GM18907 (cell line): ENCODE results near the gene FHL5.
"Not testable (repeated sequence)": the region's sequence is repeated elsewhere in the genome, so short reads cannot be mapped to it uniquely, and the experiment has no call there.

Experiments used
- ATAC-seq: cut with Tn5 transposase; IDR thresholded peaks from one replicate; pipeline ENCODE4 v1.9.1; 2021; ENCODE audit warnings: mild to moderate bottlenecking, moderate library complexity; ENCODE audit not compliant: unreplicated experiment

FHL5 gene

GRCh38 chr6:96562886-96563285 lies at the start of gene FHL5:
TSS of gene FHL5 (plus strand) at chr6:96563128. CDS start at chr6:96603614, 40,486 bp downstream.
- no peak for ATAC-seq

GRCh38 chr6:96520171-96521115 lies 42.5 kb upstream of the FHL5 start:
- no peak for ATAC-seq

GRCh38 chr6:96521306-96521643 lies 41.7 kb upstream of the FHL5 start:
- peak; percentile 28 for ATAC-seq

GRCh38 chr6:96521644-96522464 lies 41.1 kb upstream of the FHL5 start, which contains the start of gene UFL1:
TSS of gene UFL1 (plus strand) at chr6:96521806. CDS start at chr6:96521874, 68 bp downstream.
- ATAC-seq, result peak; percentile 98

GRCh38 chr6:96522465-96523009 lies 40.4 kb upstream of the FHL5 start:
- peak; percentile 41 for ATAC-seq

GRCh38 chr6:96528193-96528592 lies 34.7 kb upstream of the FHL5 start:
- no peak for ATAC-seq

- ATAC-seq, result no peak
Observed at GRCh38 chr6:96532399-96532798, 30.5 kb upstream of the FHL5 start.

GRCh38 chr6:96537726-96538125 lies 25.2 kb upstream of the FHL5 start:
- no peak for ATAC-seq

GRCh38 chr6:96542702-96543101 lies 20.2 kb upstream of the FHL5 start:
- peak; percentile 82 for ATAC-seq

- ATAC-seq, result no peak
Observed at GRCh38 chr6:96545882-96546281, 17.0 kb upstream of the FHL5 start.

- no peak for ATAC-seq
Observed at GRCh38 chr6:96547654-96548053, 15.3 kb upstream of the FHL5 start.

- ATAC-seq, result no peak
Observed at GRCh38 chr6:96554558-96554957, 8.4 kb upstream of the FHL5 start.

- not testable (repeated sequence) for ATAC-seq
Observed at GRCh38 chr6:96559740-96560139, 3.2 kb upstream of the FHL5 start.

- peak; percentile 70 for ATAC-seq
Observed at GRCh38 chr6:96563853-96564252, 925 bp downstream of the FHL5 start.

- no peak for ATAC-seq
Observed at GRCh38 chr6:96570053-96570452, 7.1 kb downstream of the FHL5 start.

GRCh38 chr6:96571551-96571950 lies 8.6 kb downstream of the FHL5 start:
- no peak for ATAC-seq

GRCh38 chr6:96575359-96575758 lies 12.4 kb downstream of the FHL5 start:
- ATAC-seq, result no peak

- no peak for ATAC-seq
Observed at GRCh38 chr6:96576221-96576620, 13.3 kb downstream of the FHL5 start.

- no peak for ATAC-seq
Observed at GRCh38 chr6:96582021-96582420, 19.1 kb downstream of the FHL5 start.

GRCh38 chr6:96582436-96582835 lies 19.5 kb downstream of the FHL5 start:
- no peak for ATAC-seq

GRCh38 chr6:96604420-96604819 lies 41.5 kb downstream of the FHL5 start:
- no peak for ATAC-seq
